H54 (cell line): ENCODE results near the gene CEPT1.
"Not testable (repeated sequence)": the region's sequence is repeated elsewhere in the genome, so short reads cannot be mapped to it uniquely, and the experiment has no call there.

Source experiments
- DNase-seq: peaks from one replicate; pipeline ENCODE4 v3.0.0; 2011; ENCODE audit warnings: low spot score, mixed read lengths; ENCODE audit not compliant: insufficient read length
- FAIRE-seq: peaks from 3 replicates; lab custom pipeline; 2011; peaks lifted over from hg19 to GRCh38; lab: Jason Lieb, UNC
- POLR2A ChIP-seq: IDR thresholded peaks from 2 replicates; pipeline ENCODE4 v1.6.1; 2011; ENCODE audit warnings: low read depth, mild to moderate bottlenecking, low read length

Gene CEPT1

GRCh38 chr1:111202707-111203623, 62.9 kb downstream of the CEPT1 start:
- DNase-seq (no peak), FAIRE-seq (no peak)
- TF ChIP-seq POLR2A: no peak

DNA sequence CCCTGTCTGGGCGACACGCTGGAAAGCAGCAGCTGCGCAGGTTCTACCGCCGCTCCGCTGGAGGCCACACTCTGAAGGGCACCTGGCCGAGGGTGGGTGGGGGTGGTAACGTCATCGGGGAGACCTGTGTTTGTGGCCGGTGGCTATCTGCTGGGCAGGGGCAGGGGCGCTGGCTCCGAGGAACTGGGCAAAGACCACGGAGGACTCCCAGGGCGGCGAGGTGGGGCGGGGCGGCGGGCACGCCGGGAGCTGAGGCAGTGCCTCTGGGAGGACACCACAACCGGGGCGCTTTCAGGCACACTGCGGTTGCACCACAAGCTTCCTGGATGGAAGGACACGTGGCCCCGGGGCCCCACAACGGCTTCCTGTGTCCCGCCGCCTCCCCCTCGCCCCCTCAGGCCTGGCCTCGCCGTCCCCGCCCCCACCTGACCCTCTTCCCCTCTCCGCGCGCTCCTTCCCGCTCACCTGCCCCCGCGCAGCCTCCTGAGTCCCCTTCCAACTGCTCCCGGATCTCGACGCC, 63.7 kb downstream of the CEPT1 start:
- FAIRE-seq (no peak), DNase-seq (no peak)
- no peak for TF ChIP-seq POLR2A

GRCh38 chr1:111204201-111204982, 64.4 kb downstream of the CEPT1 start:
- DNase-seq: no peak
- FAIRE-seq: no peak
- no peak for TF ChIP-seq POLR2A

- FAIRE-seq: no peak
- no peak for DNase-seq
These were observed 65.1 kb downstream of the CEPT1 start for GRCh38 chr1:111204983-111205713.

DNA sequence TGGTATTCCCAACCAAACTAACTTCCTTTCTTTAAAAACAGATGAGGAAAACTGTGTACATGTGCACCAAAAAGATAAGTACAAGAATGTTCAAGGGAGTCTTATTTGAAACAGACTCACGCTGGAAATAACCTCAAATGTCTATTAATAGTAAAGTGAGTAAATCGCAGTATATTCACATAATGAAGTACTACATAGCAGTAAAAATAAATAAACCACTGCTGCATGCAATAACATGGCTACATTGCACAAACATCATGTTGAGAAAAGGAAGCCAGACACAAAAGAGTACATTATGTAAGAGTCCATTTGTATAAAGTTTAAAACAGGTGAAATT, 65.7 kb downstream of the CEPT1 start:
- FAIRE-seq (no peak), DNase-seq (no peak)
- no peak for TF ChIP-seq POLR2A

More at GRCh38 chr1:111204983-111205713, 65.1 kb downstream of the CEPT1 start:
- TF ChIP-seq POLR2A: no peak

DNA sequence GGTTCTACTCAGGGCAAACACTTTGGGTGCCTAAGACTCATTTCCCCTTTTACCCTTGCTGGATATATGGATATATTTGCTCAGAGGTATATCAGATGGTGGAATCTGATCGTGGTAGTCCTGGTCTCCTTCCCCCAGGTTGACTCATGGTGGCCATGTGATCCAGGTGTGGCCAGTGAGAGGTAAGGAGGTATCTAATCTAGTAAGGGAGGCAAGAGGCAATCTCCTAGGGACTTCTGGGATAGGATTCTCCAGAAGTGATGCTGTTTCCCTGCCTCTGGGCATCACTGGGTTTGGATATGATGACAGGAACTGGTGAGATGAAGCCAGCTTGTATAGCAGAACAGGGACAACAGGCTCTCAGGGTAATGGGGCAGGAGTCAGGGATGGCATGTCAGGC, 68.9 kb downstream of the CEPT1 start:
- DNase-seq (no peak), FAIRE-seq (no peak)
- TF ChIP-seq POLR2A: no peak

DNA sequence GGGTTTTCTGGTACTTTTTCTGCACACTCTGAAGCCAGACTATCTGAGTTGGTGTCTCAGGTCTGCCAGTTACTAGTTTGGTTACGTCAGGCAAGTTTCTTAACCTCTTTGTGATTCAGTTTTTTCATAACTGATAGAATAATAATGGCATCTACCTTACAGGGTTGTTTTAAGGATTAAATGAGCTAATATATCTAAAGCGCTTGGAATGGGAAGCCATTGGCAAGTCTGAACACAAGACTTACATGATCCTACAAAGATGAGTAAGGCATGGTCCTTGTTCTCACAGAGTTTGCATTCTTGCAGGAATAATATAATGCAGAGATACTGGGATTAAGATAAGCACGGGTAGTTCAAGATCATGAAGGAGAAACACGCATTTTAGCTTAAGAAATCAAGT, 69.6 kb downstream of the CEPT1 start:
- TF ChIP-seq POLR2A: no peak
- FAIRE-seq (no peak), DNase-seq (no peak)

DNA sequence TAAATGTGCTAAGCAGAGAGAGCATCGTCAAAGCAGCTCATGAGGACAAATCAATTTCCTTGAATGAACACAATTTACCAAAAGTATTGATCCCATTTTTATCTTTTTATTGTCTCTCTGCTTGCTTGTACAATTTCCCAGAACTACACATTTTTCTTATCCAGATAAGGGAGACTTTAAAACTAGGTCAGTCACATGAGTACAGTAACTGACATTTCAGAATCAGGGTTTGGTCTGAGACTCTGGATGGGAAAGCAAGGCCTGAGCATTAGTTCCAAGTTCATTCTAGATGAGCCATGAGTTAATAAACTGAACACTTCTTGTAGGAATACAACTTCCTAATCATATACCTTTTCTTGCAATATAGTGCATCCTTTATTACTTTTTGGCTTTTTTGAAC, 71.9 kb downstream of the CEPT1 start:
- DNase-seq (no peak), FAIRE-seq (no peak)
- TF ChIP-seq POLR2A: no peak

DNA sequence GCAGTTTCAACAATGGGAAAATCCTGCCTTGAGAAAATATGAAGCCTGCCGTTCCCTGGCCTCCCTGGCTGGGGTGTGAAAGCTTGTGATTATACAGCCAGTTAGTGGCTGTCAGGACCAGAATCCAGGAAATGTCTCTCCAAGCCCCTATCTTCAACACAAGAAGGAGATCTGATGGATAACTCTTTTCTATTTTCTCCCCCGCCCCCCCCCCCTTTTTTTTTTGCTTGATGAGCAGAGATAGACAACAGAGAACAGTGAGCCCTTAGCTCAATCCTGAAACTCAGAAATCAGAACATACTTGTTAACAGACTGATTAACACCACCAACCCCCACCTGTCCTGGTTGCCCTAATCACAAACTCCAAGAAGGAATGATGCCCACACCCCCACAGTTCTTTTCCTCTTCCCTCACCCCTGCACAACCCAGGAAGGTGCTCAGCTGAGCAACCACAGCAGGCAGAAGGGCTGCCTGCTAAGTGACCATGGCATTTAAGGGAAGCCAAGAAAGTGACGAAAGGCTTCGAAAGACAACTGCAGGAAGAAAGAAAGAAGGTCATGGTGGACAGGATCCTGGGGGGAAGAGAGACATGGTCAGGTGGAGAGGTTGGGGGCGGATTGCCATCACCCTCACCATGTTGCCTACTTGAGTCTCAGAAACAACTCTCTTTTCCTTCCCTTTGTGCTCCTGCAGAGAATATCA, 72.8 kb downstream of the CEPT1 start:
- DNase-seq (no peak), FAIRE-seq (no peak)
- TF ChIP-seq POLR2A: no peak

DNA sequence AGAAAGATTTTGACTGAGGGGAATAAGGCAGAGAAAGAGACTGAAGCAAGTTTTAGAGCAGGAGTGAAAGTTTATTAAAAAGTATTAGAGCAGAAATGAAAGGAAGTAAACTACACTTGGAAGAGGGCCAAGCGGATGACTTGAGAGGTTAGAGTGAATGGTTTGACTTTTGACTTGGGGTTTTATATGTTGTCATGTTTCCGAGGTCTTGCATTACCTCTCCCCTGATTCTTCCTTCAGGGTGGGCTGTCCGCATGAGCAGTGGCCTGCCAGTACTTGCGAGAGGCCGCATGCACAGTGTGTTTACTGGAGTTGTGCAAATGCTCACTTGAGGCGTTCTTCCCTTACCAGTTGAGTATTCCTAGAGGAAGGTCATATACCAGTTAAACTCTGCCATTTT, 73.4 kb downstream of the CEPT1 start:
- no peak for TF ChIP-seq POLR2A
- no peak for DNase-seq
- FAIRE-seq: no peak

GRCh38 chr1:111214074-111214801, 74.2 kb downstream of the CEPT1 start:
- DNase-seq (no peak), FAIRE-seq (no peak)
- TF ChIP-seq POLR2A: no peak

- no peak for FAIRE-seq
- no peak for TF ChIP-seq POLR2A
- DNase-seq: no peak
These were observed 74.9 kb downstream of the CEPT1 start for GRCh38 chr1:111214884-111215283.

- not testable (repeated sequence) for DNase-seq, FAIRE-seq
These were observed 75.3 kb downstream of the CEPT1 start for GRCh38 chr1:111215285-111215684.
